Keratinocyte (primary cell): ENCODE results near the gene BSDC1. TPM values are rescaled to one million over a fixed set of nuclear protein-coding genes. Genes with fewer than 3 reads are reported as not detected.

Source experiments
- DNase-seq: peaks from one replicate; pipeline ENCODE4 v3.0.0-alpha.2; 2011; ENCODE audit warnings: low read depth, missing footprints, low spot score
- FAIRE-seq: peaks from 2 replicates; lab custom pipeline; 2011; peaks lifted over from hg19 to GRCh38; lab: Jason Lieb, UNC
- H2AFZ ChIP-seq: 2 replicates; pipeline ENCODE4 v1.6.0; 2012; ENCODE audit warnings: low read length, control low read depth, inconsistent platforms; ENCODE audit not compliant: control insufficient read depth
- H3K27ac ChIP-seq: 2 replicates; pipeline ENCODE4 v1.5.1; 2011; ENCODE audit warnings: low read length; ENCODE audit not compliant: control insufficient read depth, insufficient read depth
- H3K27me3 ChIP-seq: 3 replicates; pipeline ENCODE4 v1.6.0; 2011; ENCODE audit warnings: low read length; ENCODE audit not compliant: control insufficient read depth, insufficient read depth; ENCODE audit errors: extremely low read depth
- H3K36me3 ChIP-seq, 2 experiments: 2 replicates in 1 of 2; 3 replicates in 1 of 2; pipeline ENCODE4 v1.5.1; 2011; ENCODE audit warnings: low read length in 2 of 2, mild to moderate bottlenecking in 1 of 2; ENCODE audit not compliant: control insufficient read depth in 2 of 2, insufficient read depth in 2 of 2; ENCODE audit errors: extremely low read depth in 1 of 2
- H3K4me1 ChIP-seq: 3 replicates; pipeline ENCODE4 v1.5.1; 2011; ENCODE audit warnings: low read length; ENCODE audit not compliant: control insufficient read depth, insufficient read depth; ENCODE audit errors: extremely low read depth
- H3K4me2 ChIP-seq: 3 replicates; pipeline ENCODE4 v1.6.0; 2011; ENCODE audit warnings: low read depth, low read length; ENCODE audit not compliant: control insufficient read depth, insufficient read depth; ENCODE audit errors: extremely low read depth
- H3K4me3 ChIP-seq, 3 experiments: fragments of 200-600 bp in 1 of 3; sonication (generic) in 1 of 3; 2 replicates in 2 of 3; 3 replicates in 1 of 3; pipeline ENCODE4 v1.5.1; 2011 to 2016; ENCODE audit warnings: low read length in 3 of 3, mild to moderate bottlenecking in 3 of 3, control low read depth in 2 of 3, inconsistent platforms in 1 of 3, low read depth in 1 of 3, mixed read lengths in 1 of 3, mixed run types in 1 of 3, moderate library complexity in 1 of 3; ENCODE audit not compliant: control insufficient read depth in 2 of 3, insufficient read depth in 2 of 3; ENCODE audit errors: extremely low read depth in 1 of 3
- H3K79me2 ChIP-seq: 2 replicates; pipeline ENCODE4 v1.6.0; 2012; ENCODE audit warnings: low read length; ENCODE audit not compliant: control insufficient read depth, insufficient read depth
- H3K9ac ChIP-seq: 3 replicates; pipeline ENCODE4 v1.6.0; 2011; ENCODE audit warnings: low read length; ENCODE audit not compliant: control insufficient read depth, insufficient read depth; ENCODE audit errors: extremely low read depth
- H3K9me1 ChIP-seq: 3 replicates; pipeline ENCODE4 v1.6.0; 2011; ENCODE audit warnings: low read length; ENCODE audit not compliant: control insufficient read depth, insufficient read depth; ENCODE audit errors: extremely low read depth
- H3K9me3 ChIP-seq: 2 replicates; pipeline ENCODE4 v1.5.1; 2012; ENCODE audit warnings: low read depth, low read length; ENCODE audit not compliant: control insufficient read depth
- H4K20me1 ChIP-seq: 3 replicates; pipeline ENCODE4 v1.6.0; 2011; ENCODE audit warnings: low read length; ENCODE audit not compliant: control insufficient read depth, insufficient read depth; ENCODE audit errors: extremely low read depth
- EZH2 ChIP-seq: IDR thresholded peaks from one replicate; pipeline ENCODE4 v1.6.1; 2012; ENCODE audit warnings: inconsistent platforms, mild to moderate bottlenecking, low read length, moderate library complexity
- dilution Hi-C: fragments of 300-500 bp; cut with MboI; formaldehyde crosslinking; loops from one replicate; pipeline ENCODE4 v1.7.0; 2020; ENCODE audit warnings: low sequenced_read_pairs; ENCODE audit not compliant: extremely low pct_ligation_motif_present
- polyA plus RNA-seq, 5 experiments: library from polyadenylated mRNA; depleted of rRNA in 3 of 5; stranded (reverse) in 3 of 5; stranded (forward) in 1 of 5; unstranded in 1 of 5; fragments of >200 nt; gene quantifications; 1 replicate in 1 of 5; 2 replicates in 3 of 5; 3 replicates in 1 of 5; pipeline versions ENCODE4 v1.2.1 to v1.2.3, GENCODE V29; 2011 to 2012; ENCODE audit warnings: missing spikeins in 2 of 5, low read depth in 1 of 5, low replicate concordance in 1 of 5
- TF ChIP-seq, protein P1 (sequence below), 3 experiments: IDR thresholded peaks in 1 of 3; conservative IDR thresholded peaks in 1 of 3; optimal IDR thresholded peaks in 1 of 3; 2 replicates in 2 of 3; 3 replicates in 1 of 3; pipeline versions ENCODE3 to v1.5.1; 2011; ENCODE audit warnings: low read length in 3 of 3, mild to moderate bottlenecking in 3 of 3, moderate library complexity in 2 of 3, control low read depth in 1 of 3, inconsistent platforms in 1 of 3; ENCODE audit not compliant: insufficient read depth in 2 of 3; ENCODE audit errors: extremely low read depth in 1 of 3

The BSDC1 gene
- polyA plus RNA-seq, 1 donor (not counting 4 experiments of a cell fraction or from before 2014, with no cell fraction given): 38.1 TPM

DNA sequence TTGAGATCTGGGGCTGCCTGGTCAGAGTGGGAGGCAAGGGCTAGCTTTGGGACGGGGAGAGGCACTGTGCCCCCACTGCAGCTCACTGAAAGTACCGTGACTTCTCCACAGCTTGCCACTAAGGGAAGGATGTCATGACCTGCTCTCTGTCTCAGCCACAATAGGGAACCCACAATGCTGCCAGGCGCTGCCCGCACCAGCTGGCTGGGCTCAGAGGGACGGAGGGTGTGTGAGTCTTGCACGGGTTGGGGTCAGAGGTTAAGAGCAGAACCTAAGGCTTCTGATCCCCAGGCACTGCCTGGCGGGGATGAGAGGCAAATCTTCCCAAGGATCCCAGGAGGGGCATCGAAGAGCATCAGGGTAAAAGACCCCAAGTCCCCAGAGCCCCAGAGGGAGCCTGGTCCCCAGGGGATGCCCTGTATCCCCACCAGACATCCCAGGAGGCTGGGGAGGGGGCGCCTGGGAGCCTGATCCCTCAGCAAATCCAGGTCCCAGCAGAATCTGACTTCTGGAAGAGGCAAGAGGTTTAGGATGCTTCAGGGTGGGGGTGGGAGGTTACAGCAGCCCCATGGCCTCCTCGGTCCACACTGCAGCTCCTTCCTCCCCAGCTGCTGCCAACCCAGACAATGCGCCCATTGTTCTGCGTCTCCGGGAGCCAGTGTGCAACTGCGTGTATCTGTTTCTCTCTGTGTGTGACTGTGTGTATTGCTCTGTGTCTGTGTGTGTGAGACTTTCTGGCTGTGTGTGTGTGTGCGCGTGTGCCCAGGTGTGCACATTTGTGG lies 56.2 kb downstream of the BSDC1 start:
- Histone ChIP-seq H3K9ac (peak overlapping the region; percentile 37), H3K4me3 (no peak overlapping the region), H3K27me3 (peaks cover 14% of the 10 kb centered on the region), H3K9me3 (no peaks in the 10 kb centered on the region), H3K27ac (no peak overlapping the region), H3K9me1 (no peaks in the 10 kb centered on the region), H3K4me1 (peaks cover 27% of the 10 kb centered on the region), H3K79me2 (no peaks in the 10 kb centered on the region), H4K20me1 (peaks cover 2% of the 10 kb centered on the region), H3K4me2 (no peak overlapping the region), H2AFZ (no peak overlapping the region), H3K36me3 (no peaks in the 10 kb centered on the region)
- no peak for DNase-seq
- TF ChIP-seq EZH2: no peak
- TF ChIP-seq, protein P1, sequence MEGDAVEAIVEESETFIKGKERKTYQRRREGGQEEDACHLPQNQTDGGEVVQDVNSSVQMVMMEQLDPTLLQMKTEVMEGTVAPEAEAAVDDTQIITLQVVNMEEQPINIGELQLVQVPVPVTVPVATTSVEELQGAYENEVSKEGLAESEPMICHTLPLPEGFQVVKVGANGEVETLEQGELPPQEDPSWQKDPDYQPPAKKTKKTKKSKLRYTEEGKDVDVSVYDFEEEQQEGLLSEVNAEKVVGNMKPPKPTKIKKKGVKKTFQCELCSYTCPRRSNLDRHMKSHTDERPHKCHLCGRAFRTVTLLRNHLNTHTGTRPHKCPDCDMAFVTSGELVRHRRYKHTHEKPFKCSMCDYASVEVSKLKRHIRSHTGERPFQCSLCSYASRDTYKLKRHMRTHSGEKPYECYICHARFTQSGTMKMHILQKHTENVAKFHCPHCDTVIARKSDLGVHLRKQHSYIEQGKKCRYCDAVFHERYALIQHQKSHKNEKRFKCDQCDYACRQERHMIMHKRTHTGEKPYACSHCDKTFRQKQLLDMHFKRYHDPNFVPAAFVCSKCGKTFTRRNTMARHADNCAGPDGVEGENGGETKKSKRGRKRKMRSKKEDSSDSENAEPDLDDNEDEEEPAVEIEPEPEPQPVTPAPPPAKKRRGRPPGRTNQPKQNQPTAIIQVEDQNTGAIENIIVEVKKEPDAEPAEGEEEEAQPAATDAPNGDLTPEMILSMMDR (optimal IDR thresholded peaks at IDR 0.05 in 1 of 3, IDR thresholded peaks at IDR 0.05 in 1 of 3, conservative IDR thresholded peaks at IDR 0.05 in 1 of 3; ENCODE audit: extremely low read depth in 1 of 3, insufficient read depth in 2 of 3, low read length in 3 of 3): no peak
- no peak for FAIRE-seq
- dilution Hi-C loops: no loop called here

DNA sequence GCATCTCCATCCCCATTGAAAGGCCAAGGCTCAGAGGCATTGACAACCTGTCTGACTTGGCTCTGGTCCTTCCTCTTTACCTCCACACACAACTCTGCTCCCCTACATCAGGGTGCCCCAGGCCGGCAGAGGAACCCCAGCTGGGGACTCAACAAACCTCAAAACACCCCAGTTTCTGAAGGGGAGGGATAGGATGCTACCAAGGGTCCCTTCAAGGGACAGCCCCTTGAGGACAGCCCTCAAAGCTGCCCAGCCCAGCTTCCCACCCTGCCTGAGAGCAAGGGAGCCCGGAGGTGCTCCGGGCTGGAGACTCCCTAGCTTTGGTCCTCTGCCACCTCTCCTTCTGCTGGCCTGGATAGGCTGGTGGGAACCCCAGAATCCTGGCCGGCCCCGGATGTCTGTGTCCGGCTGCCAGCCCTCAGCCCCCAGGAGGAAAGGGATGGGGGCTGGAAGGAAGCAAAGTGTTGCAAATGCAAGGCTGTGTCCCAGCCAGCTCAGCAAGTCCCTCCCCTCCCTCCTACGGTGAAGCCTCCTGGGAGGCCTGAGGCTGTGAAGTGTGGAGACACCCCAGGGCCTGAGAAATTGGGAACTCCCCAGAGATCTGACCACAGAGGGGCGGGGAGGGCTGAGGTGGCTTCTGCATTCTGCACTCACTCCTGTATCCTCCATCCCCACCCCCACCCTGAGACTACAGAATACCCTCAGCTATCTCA lies 57.1 kb downstream of the BSDC1 start:
- Histone ChIP-seq H3K9me1 (no peaks in the 10 kb centered on the region), H3K27ac (no peak overlapping the region), H3K4me1 (peaks cover 34% of the 10 kb centered on the region), H2AFZ (no peak overlapping the region), H3K36me3 (peaks cover 3 to 6% of the 10 kb centered on the region in 2 experiments), H3K27me3 (peaks cover 14% of the 10 kb centered on the region), H3K9me3 (no peaks in the 10 kb centered on the region), H3K4me3 (no peak overlapping the region), H3K4me2 (no peak overlapping the region), H3K9ac (no peak overlapping the region), H3K79me2 (no peaks in the 10 kb centered on the region), H4K20me1 (peaks cover 2% of the 10 kb centered on the region)
- no peak for DNase-seq
- TF ChIP-seq EZH2: no peak
- TF ChIP-seq, protein P1 (optimal IDR thresholded peaks at IDR 0.05 in 1 of 3, IDR thresholded peaks at IDR 0.05 in 1 of 3, conservative IDR thresholded peaks at IDR 0.05 in 1 of 3; ENCODE audit: extremely low read depth in 1 of 3, insufficient read depth in 2 of 3, low read length in 3 of 3): no peak
- FAIRE-seq: no peak
- dilution Hi-C loops: no loop called here
